Measurements from ENCODE around the gene TMEM214. TPM values are rescaled to one million over a fixed set of nuclear protein-coding genes. Genes with fewer than 3 reads are reported as not detected.

Gene TMEM214
- total RNA-seq, 4 donors from 2014 or later = 35.5 to 95.4 (median 49.0) TPM

DNA sequence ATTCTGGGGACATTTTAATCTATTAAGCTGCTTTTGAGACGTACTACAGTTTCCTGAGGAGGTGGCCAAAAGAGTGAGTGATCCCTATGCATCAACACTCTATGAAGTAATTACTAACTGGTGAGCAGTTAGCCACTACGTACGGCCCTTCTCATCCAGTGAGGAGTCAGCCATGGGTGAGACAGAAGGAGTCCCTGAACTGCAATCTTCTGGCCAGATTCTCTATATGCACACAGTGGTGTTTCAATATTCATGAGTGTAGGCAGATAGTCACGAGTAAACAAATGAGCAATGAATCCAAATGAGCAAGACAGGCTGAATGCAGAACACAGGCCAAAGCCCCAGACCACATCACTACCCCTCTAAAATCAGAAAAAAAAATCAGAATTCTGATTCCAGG lies 29.8 kb upstream of the TMEM214 start:
- TF ChIP-seq, protein P1, sequence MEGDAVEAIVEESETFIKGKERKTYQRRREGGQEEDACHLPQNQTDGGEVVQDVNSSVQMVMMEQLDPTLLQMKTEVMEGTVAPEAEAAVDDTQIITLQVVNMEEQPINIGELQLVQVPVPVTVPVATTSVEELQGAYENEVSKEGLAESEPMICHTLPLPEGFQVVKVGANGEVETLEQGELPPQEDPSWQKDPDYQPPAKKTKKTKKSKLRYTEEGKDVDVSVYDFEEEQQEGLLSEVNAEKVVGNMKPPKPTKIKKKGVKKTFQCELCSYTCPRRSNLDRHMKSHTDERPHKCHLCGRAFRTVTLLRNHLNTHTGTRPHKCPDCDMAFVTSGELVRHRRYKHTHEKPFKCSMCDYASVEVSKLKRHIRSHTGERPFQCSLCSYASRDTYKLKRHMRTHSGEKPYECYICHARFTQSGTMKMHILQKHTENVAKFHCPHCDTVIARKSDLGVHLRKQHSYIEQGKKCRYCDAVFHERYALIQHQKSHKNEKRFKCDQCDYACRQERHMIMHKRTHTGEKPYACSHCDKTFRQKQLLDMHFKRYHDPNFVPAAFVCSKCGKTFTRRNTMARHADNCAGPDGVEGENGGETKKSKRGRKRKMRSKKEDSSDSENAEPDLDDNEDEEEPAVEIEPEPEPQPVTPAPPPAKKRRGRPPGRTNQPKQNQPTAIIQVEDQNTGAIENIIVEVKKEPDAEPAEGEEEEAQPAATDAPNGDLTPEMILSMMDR (IDR thresholded peaks at IDR 0.05; ENCODE audit: low read depth) = no peak

DNA sequence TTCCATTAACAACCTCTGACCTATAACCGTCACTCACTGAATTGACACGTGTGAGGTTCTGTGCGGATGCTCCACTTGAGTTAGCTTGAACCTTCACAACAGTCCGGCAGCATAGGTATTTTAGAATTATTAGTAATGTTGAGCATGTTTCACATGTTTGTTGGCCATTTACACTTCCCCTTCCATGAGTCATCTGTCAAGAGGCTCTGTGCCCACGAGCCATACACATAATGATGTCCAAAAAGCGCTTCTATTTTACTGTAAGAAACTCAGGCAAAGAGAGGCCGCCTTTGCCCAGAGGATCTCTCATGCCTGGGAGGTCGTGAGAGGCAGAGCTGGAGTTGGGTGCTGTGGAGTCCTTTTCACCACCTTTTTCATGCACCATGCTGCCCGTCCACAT lies 28.9 kb upstream of the TMEM214 start:
- TF ChIP-seq, protein P1 (IDR thresholded peaks at IDR 0.05; ENCODE audit: low read depth) = no peak

DNA sequence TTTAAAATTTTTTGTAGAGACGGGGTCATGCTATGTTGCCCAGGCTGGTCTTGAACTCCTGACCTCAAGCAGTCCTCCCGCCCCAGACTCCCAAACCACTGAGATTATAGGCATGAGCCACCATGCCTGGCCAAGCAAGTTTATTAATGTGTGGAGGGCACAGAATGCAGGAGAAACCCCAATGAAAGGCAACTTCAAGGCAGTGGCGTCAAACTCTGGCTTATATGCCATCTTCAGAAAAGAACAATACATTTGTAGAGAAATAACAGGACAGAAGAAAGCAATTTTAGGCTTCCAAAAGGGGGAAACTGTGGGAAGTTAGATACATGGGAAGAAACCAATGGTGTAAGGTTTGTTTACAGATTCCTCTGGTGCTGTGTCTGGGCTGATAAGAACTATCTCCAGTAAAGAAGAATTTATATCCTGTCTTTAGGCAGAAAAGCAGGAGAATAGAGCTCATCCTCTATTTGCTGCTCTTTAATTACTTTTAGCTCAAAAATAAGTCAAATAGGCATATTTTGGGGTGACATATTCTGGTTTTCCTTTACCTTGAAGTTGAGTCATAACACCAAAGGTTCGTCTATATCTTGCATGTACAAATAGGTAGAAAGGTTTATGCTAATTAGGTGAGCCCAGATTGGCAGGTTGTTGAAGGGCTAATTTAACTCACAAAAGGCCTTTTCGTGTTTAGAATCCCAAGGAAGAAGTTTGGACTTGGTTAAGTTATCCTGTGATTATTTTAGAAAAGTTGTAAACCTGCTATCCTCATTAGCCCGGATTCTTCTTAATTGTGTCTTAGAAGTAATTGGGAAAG lies 26.0 kb upstream of the TMEM214 start:
- TF ChIP-seq, protein P1 (IDR thresholded peaks at IDR 0.05; ENCODE audit: low read depth) = no peak

DNA sequence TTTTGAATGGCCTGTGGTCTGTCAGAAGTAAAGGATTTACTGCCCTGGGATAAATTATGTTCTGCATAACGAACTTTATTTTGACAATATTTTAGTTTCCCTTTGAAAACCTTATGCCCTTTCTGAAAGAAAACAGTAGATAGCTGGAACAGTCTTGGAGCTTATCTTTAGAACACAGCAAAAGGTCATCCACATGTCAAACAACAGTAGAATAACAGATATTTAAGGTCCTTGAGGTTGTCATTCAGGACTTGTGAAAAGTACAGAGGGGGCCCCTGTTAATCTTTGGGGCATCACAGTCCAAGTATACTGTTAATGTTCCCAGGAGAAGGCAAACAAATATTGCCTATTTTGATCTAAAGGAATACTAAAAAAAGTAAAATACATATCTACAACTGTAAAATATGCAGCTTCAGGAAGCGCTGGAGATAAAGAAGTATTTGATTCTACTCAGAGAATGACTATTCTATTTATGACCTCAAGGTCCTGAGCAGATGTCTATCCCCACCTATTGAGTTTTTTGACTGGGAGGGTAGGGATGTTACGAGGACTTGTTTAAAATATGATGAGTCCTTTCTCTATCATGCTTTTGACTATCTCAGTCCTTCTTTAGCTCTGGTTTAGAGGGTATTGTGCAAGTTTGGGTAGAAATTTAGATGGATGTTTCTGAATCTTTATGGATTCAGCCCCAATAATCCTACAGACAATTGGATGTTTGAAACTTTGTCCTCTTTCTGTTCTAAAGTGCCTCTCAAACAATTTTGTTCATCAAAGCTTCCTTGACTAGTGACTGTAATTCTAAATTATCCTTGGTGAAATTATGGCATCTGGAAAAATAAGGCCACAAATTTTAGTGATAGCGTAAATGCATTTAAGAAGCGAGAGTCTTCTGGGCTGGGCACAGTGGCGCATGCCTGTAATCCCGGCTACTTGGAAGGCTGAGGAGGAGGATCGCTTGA lies 25.1 kb upstream of the TMEM214 start:
- TF ChIP-seq, protein P1 (IDR thresholded peaks at IDR 0.05; ENCODE audit: low read depth) = no peak

DNA sequence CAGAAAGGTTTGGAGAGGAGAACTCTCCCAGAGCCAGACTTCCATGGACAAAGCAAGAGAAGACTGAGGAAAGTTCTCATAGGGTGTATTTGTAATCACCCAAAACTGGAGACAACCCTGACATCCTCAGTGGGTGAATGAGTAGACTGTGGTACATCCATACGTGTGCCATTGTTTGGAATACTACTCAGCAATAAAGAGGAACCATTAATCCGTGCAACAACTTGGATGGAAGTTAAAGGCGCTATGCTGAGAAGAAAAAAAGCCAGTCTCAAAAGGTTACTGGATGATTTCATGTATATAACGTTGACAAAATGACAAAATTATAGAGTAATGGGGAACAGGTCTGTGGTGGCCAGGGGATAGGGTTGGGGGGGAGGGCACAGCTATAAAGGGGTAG lies 24.1 kb upstream of the TMEM214 start:
- TF ChIP-seq, protein P1 (IDR thresholded peaks at IDR 0.05; ENCODE audit: low read depth) = no peak

DNA sequence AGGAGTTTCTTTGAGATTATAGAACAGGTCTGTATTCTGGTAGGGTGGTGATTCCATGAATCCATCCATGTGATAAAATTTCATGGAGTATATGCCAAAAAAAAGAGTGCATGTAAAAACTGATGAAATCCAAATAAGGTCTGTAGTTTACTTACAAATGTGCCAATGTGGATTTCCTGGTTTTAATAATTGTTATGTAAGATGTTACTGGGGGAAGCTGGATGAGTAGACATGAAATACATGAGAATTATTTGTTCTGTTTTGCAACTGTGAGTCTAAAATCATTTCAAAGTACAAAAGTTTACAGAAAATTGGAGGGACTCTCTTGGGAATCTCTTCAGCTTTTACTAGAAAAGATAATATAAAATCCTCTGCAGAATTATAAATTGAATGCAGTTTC lies 23.7 kb upstream of the TMEM214 start:
- TF ChIP-seq, protein P1 (IDR thresholded peaks at IDR 0.05; ENCODE audit: low read depth) = no peak

DNA sequence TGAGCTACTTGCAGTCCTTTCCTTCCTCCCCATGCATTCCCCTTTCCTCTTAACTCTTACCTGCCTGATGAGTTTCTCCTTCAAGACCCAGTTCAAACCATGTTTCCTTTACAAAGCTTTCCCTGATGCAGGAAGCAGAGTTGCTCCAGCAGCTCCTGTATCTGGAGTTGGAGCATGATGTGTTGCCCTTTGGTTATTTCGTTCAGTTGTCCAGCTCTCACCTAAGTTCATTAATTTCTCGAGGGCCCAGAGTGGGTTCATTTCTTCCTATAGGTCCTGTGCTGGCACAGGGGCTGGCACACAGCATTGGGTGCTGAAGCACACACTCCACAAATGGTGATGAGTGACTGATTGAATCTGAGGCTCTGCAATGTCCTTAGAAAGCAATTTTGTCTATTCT lies 23.0 kb upstream of the TMEM214 start:
- TF ChIP-seq, protein P1 (IDR thresholded peaks at IDR 0.05; ENCODE audit: low read depth) = no peak
